ENCODE measurements around the gene HES2.

DNA sequence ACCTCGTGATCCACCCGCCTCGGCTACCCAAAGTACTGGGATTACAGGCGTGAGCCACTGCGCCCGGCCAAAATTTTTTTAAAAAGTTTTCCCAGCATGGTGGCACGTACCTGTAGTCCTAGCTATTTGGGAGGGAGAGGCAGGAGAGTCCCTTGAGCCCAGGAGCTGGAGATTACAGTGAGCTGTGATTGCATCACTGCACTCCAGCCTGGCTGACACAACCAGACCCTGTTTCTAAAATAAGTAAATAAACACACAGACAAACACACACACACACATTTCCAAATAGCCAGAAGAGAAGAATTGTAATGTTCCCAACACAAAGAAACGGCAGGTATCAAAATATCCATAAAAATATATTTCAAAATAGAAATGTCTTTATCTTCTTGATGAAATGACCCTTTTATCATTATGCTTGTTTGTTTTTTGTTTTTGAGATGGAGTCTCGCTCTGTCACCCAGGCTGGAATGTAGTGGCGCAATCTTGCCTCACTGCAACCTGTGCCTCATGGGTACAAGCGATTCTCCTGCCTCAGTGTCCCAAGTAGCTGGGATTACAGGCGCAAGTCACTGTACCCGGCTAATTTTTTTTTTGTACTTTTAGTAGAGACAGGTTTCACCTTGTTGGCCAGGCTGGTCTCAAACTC lies 9.3 kb downstream of the HES2 start:
- TF ChIP-seq, protein P1, sequence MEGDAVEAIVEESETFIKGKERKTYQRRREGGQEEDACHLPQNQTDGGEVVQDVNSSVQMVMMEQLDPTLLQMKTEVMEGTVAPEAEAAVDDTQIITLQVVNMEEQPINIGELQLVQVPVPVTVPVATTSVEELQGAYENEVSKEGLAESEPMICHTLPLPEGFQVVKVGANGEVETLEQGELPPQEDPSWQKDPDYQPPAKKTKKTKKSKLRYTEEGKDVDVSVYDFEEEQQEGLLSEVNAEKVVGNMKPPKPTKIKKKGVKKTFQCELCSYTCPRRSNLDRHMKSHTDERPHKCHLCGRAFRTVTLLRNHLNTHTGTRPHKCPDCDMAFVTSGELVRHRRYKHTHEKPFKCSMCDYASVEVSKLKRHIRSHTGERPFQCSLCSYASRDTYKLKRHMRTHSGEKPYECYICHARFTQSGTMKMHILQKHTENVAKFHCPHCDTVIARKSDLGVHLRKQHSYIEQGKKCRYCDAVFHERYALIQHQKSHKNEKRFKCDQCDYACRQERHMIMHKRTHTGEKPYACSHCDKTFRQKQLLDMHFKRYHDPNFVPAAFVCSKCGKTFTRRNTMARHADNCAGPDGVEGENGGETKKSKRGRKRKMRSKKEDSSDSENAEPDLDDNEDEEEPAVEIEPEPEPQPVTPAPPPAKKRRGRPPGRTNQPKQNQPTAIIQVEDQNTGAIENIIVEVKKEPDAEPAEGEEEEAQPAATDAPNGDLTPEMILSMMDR (conservative IDR thresholded peaks at IDR 0.05; ENCODE audit: low read depth, low read length): no peak
- no peak for TF ChIP-seq RAD21 (IDR thresholded peaks at IDR 0.05; ENCODE audit: low read length)
- TF ChIP-seq, protein P2, sequence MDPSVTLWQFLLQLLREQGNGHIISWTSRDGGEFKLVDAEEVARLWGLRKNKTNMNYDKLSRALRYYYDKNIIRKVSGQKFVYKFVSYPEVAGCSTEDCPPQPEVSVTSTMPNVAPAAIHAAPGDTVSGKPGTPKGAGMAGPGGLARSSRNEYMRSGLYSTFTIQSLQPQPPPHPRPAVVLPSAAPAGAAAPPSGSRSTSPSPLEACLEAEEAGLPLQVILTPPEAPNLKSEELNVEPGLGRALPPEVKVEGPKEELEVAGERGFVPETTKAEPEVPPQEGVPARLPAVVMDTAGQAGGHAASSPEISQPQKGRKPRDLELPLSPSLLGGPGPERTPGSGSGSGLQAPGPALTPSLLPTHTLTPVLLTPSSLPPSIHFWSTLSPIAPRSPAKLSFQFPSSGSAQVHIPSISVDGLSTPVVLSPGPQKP (IDR thresholded peaks at IDR 0.05; ENCODE audit: borderline replicate concordance, low read depth, low read length): no peak
- no peak for TF ChIP-seq BHLHE40 (IDR thresholded peaks at IDR 0.05; ENCODE audit: low read depth, low read length)
- no peak for TF ChIP-seq POLR2A (IDR thresholded peaks at IDR 0.05; ENCODE audit: low read depth, low read length)
- TF ChIP-seq, protein P3, sequence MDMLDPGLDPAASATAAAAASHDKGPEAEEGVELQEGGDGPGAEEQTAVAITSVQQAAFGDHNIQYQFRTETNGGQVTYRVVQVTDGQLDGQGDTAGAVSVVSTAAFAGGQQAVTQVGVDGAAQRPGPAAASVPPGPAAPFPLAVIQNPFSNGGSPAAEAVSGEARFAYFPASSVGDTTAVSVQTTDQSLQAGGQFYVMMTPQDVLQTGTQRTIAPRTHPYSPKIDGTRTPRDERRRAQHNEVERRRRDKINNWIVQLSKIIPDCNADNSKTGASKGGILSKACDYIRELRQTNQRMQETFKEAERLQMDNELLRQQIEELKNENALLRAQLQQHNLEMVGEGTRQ (IDR thresholded peaks at IDR 0.05; ENCODE audit: low read depth, low read length): no peak
- TF ChIP-seq FOS (IDR thresholded peaks at IDR 0.05; ENCODE audit: low read depth, low read length): no peak
- TF ChIP-seq SMC3 (IDR thresholded peaks at IDR 0.05; ENCODE audit: low read depth, low read length): no peak
- no peak for TF ChIP-seq RCOR1 (IDR thresholded peaks at IDR 0.05; ENCODE audit: insufficient replicate concordance, low read length)
- peak; percentile 74 for TF ChIP-seq CEBPB (IDR thresholded peaks at IDR 0.05; ENCODE audit: low read depth, low read length)
